BLaER1 treated with 17β-estradiol and CSF1 and Interleukin-3, amounts not matched to agents 10 nM and 100 nM (cell line): Measurements from ENCODE around the gene F10.

ENCODE experiments used
- H3K27ac ChIP-seq, 11 experiments: shearing (Covaris generic); formaldehyde crosslinking; 2 replicates each; pipeline ENCODE4 v1.8.1; 2022
- H3K27me3 ChIP-seq, 11 experiments: shearing (Covaris generic); formaldehyde crosslinking; 2 replicates each; pipeline ENCODE4 v1.8.1; 2022
- H3K36me3 ChIP-seq, 11 experiments: shearing (Covaris generic); formaldehyde crosslinking; 2 replicates each; pipeline ENCODE4 v1.8.1; 2022
- H3K4me1 ChIP-seq, 10 experiments: shearing (Covaris generic); formaldehyde crosslinking; 2 replicates each; pipeline ENCODE4 v1.8.1; 2022
- H3K4me2 ChIP-seq, 11 experiments: shearing (Covaris generic); formaldehyde crosslinking; 2 replicates each; pipeline ENCODE4 v1.8.1; 2022
- H3K4me3 ChIP-seq, 10 experiments: shearing (Covaris generic); formaldehyde crosslinking; 2 replicates each; pipeline ENCODE4 v1.8.1; 2022
- H3K9ac ChIP-seq, 11 experiments: shearing (Covaris generic); formaldehyde crosslinking; 2 replicates each; pipeline ENCODE4 v1.8.1; 2022
- H3K9me3 ChIP-seq, 11 experiments: shearing (Covaris generic); formaldehyde crosslinking; replicated peaks in 1 of 11; 2 replicates each; pipeline ENCODE4 v1.8.1; 2022
- H4K20me1 ChIP-seq, 11 experiments: shearing (Covaris generic); formaldehyde crosslinking; 2 replicates each; pipeline ENCODE4 v1.8.1; 2022
- Cebpa-rat ChIP-seq, 11 experiments: shearing (Covaris generic); IDR thresholded peaks; 2 replicates each; pipeline ENCODE4 v1.8.1; 2022

Gene F10

DNA sequence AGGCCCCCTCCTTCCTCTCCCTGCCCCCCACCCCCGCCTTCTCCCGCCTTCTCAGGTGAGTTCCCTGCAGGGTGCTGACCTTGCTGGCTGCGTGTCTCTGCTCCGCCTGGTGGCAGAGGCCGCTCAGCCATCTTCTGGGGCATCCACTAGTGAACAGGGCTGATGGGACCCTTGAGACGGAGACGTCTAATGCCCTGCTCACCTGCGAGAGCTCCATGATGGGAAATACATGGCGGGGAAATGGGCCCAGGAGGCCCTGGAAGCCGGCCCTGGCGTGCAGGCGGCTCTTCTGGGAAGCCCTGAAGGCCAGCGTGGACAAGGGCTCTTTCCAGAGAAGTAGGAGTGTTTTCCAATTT, 32.2 kb upstream of the F10 start:
- H3K9ac ChIP-seq, result no peak overlapping the region
- no peak overlapping the region for H3K4me2 ChIP-seq
- no peak overlapping the region for H3K27ac ChIP-seq
- TF ChIP-seq Cebpa-rat (IDR thresholded peaks at IDR 0.05), result no peak
- peaks cover 0 to 29% (median 0%) of the 10 kb centered on the region in 11 experiments; a peak in 3 of 22 replicates for H4K20me1 ChIP-seq
- H3K4me3 ChIP-seq, result no peak overlapping the region
- H3K4me1 ChIP-seq, result peaks cover 0 to 4% (median 0%) of the 10 kb centered on the region in 10 experiments; a peak in 1 of 20 replicates
- H3K36me3 ChIP-seq, result no peaks in the 10 kb centered on the region
- H3K27me3 ChIP-seq, result peaks cover 0 to 27% (median 0%) of the 10 kb centered on the region in 11 experiments; a peak in 11 of 22 replicates
- no peaks in the 10 kb centered on the region for H3K9me3 ChIP-seq

DNA sequence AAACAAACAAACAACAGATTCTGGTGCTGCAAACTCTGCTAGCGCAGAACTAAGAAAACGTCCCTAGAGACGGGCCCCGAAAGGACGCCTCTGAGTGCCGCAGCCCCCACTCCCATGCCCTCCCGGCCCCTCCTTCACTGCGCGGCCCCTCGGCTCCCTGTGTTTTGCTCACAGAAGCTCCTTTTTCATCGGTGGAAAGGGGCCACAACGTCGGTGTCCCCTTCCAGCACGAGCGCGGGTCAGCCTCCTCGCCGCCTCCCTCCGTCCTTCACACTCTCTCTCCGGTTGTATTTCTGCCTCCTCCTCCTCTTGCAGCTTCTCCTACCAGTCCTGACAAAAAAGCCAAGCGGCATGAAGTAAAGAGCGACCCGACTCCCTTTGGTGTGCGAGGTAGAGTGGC, 31.8 kb upstream of the F10 start:
- Histone ChIP-seq H3K9me3 (no peaks in the 10 kb centered on the region), H3K4me2 (no peak overlapping the region), H3K36me3 (no peaks in the 10 kb centered on the region), H4K20me1 (peaks cover 0 to 33% (median 0%) of the 10 kb centered on the region in 11 experiments; a peak in 3 of 22 replicates), H3K27ac (no peak overlapping the region), H3K4me1 (peaks cover 0 to 3% (median 0%) of the 10 kb centered on the region in 10 experiments; a peak in 1 of 20 replicates), H3K27me3 (peaks cover 0 to 27% (median 0%) of the 10 kb centered on the region in 11 experiments; a peak in 11 of 22 replicates), H3K4me3 (no peak overlapping the region), H3K9ac (no peak overlapping the region)
- no peak for TF ChIP-seq Cebpa-rat (IDR thresholded peaks at IDR 0.05)

DNA sequence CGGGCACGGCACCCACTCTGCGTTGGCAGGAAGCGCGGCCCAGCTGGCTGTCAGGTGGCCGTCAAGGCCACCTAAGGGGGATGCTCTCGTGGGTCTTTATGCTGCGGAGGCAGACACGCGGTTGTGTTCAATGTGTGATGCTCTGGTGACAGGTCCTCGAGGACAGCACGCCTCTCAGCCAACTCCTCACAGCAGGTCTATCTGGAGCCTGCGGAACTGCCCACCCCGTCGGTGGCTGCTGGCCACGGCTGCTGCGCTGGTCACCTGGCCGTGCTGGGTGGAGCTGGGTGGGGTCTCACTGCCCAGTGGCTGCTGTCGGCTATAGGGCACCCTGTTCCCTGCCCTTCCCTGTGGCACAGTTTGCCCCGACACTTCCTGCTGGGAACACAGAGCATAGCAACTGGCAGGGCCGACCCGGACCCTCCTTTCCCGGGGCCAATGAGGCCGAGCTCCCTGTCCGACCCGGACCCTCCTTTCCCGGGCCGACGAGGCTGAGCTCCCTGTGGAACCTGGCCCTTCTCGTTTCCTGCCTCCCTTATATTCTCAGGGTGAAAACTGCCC, 31.3 kb upstream of the F10 start:
- Histone ChIP-seq H3K4me1 (no peaks in the 10 kb centered on the region), H3K27me3 (peaks cover 0 to 27% (median 0%) of the 10 kb centered on the region in 11 experiments; a peak in 11 of 22 replicates), H3K9ac (no peak overlapping the region), H3K36me3 (no peaks in the 10 kb centered on the region), H3K27ac (no peak overlapping the region), H3K4me3 (no peak overlapping the region), H3K9me3 (no peaks in the 10 kb centered on the region), H4K20me1 (peaks cover 0 to 38% (median 0%) of the 10 kb centered on the region in 11 experiments; a peak in 3 of 22 replicates), H3K4me2 (no peak overlapping the region)
- no peak for TF ChIP-seq Cebpa-rat (IDR thresholded peaks at IDR 0.05)

DNA sequence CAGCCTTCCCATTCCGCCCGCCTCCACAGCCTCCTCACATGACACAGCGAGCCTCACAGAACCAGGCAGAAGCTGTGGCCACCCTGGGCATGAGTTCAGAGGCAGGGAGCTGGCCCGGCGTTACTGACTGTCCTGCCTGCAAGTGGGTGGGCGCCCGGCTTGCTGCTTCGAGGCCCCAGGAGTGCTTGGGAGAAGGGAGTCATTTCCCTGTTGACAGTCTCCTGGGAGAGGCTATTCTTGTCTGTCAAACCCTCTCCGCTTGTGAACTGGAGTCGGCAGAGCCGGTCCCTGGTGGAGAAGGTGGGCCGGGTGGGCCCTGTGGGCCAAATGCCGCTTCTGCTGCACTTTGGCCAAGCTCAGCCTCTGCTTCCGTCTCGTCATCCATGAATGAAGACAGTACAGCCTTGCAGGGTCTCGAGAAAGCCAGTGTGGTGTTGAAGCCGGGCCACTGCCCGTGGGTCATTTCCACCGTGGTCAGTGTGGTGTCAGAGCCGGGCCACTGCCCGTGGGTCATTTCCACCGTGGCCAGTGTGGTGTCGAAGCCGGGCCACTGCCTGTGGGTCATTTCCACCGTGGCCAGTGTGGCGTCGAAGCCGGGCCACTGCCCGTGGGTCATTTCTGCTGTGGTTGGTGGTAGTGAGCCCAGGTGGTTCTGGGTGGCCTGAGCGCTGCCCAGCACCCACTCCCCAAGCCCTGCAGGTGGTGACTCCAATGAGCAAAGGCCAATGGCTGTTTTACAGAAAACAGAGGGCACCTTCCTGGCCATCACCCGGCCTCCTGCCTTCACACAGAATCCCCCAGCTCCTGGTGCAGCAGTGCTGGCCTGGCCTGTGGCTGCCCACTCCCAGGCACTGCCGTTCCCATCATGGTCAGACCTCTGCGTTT, 30.5 kb upstream of the F10 start:
- Histone ChIP-seq H3K4me2 (no peak overlapping the region), H3K9me3 (no peaks in the 10 kb centered on the region), H3K36me3 (no peaks in the 10 kb centered on the region), H4K20me1 (peaks cover 0 to 34% (median 0%) of the 10 kb centered on the region in 11 experiments; a peak in 3 of 22 replicates), H3K27me3 (peaks cover 0 to 26% (median 0%) of the 10 kb centered on the region in 11 experiments; a peak in 11 of 22 replicates), H3K9ac (no peak overlapping the region), H3K27ac (no peak overlapping the region), H3K4me3 (no peak overlapping the region), H3K4me1 (no peaks in the 10 kb centered on the region)
- TF ChIP-seq Cebpa-rat (IDR thresholded peaks at IDR 0.05), result no peak

DNA sequence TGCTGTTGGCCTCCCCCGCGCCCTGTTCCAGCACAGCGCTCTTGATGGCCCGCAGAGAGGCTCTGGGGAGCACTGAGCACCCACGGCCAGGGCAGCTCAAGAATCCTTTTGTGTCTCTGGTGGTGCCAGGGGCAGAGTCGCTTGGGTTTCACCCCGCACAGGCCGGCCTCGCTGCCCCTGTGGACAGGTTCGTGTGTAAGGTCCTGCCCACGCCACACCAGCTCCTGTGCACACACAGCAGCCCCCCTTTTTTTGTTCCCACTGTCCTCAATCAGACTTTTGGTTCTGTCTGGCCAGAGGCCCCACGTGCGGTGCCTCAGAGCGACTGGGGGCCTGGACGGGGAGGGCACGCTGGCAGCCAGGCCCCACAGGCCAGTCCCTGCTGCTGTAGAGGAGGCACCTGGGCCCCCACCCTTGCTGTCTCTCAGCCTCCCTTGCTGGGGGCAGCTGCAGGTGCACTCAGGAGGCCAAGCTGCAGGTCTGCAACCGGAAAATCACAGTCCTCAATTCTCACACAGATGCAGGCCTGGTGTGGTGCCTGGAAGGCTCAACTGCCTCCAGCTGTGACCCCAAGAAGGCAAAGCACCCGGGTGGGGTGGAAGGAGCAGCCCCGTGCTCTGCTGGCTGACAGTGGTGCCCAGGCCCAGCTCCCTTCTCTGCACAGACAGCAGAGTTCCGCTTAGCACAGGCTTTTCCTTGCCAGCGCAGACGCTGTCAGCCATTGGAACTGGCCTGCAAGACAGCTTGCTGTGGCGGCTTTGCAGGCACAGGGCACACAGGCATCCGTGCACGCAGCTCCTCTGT, 29.6 kb upstream of the F10 start:
- Histone ChIP-seq H3K27me3 (peaks cover 0 to 17% (median 0%) of the 10 kb centered on the region in 11 experiments; a peak in 8 of 22 replicates), H3K9me3 (no peaks in the 10 kb centered on the region), H3K36me3 (no peaks in the 10 kb centered on the region), H3K4me2 (no peak overlapping the region), H3K4me3 (no peak overlapping the region), H3K4me1 (no peaks in the 10 kb centered on the region), H4K20me1 (peaks cover 0 to 33% (median 0%) of the 10 kb centered on the region in 11 experiments; a peak in 2 of 22 replicates), H3K9ac (no peak overlapping the region), H3K27ac (no peak overlapping the region)
- no peak for TF ChIP-seq Cebpa-rat (IDR thresholded peaks at IDR 0.05)

- H3K4me3 ChIP-seq, result no peak overlapping the region
- no peak overlapping the region for H3K4me2 ChIP-seq
- no peak overlapping the region for H3K27ac ChIP-seq
- H3K4me1 ChIP-seq, result no peaks in the 10 kb centered on the region
- no peak overlapping the region for H3K9ac ChIP-seq
- H4K20me1 ChIP-seq, result peaks cover 0 to 33% (median 0%) of the 10 kb centered on the region in 11 experiments; a peak in 2 of 22 replicates
- no peak for TF ChIP-seq Cebpa-rat (IDR thresholded peaks at IDR 0.05)
- H3K27me3 ChIP-seq, result peaks cover 0 to 9% (median 0%) of the 10 kb centered on the region in 11 experiments; a peak in 4 of 22 replicates
- H3K9me3 ChIP-seq, result no peaks in the 10 kb centered on the region
- H3K36me3 ChIP-seq, result no peaks in the 10 kb centered on the region
These were observed 28.8 kb upstream of the F10 start for GRCh38 chr13:113093580-113094409.

- H4K20me1 ChIP-seq, result peaks cover 0 to 33% (median 0%) of the 10 kb centered on the region in 11 experiments; a peak in 2 of 22 replicates
- no peak overlapping the region for H3K4me2 ChIP-seq
- H3K4me3 ChIP-seq, result no peak overlapping the region
- no peak overlapping the region for H3K27ac ChIP-seq
- no peaks in the 10 kb centered on the region for H3K4me1 ChIP-seq
- peaks cover 0 to 9% (median 0%) of the 10 kb centered on the region in 11 experiments; a peak in 4 of 22 replicates for H3K27me3 ChIP-seq
- no peak for TF ChIP-seq Cebpa-rat (IDR thresholded peaks at IDR 0.05)
- H3K36me3 ChIP-seq, result no peaks in the 10 kb centered on the region
- H3K9me3 ChIP-seq, result no peaks in the 10 kb centered on the region
- no peak overlapping the region for H3K9ac ChIP-seq
These were observed 28.2 kb upstream of the F10 start for GRCh38 chr13:113094410-113094800.
